DND-41 (cell line): ENCODE results near the gene NFASC.

Experiments used
- ATAC-seq: fragments of 200-7000 bp; cut with Tn5 transposase; 3 replicates; pipeline ENCODE4 v1.9.1; 2021; ENCODE audit warnings: low read depth; ENCODE audit not compliant: insufficient read depth
- DNase-seq: peaks from one replicate; pipeline ENCODE4 v3.0.0-alpha.2; 2020
- H2AFZ ChIP-seq: 2 replicates; pipeline ENCODE4 v1.6.0; 2012; ENCODE audit warnings: low read depth, low read length
- H3K27ac ChIP-seq: 2 replicates; pipeline ENCODE4 v1.5.1; 2012; ENCODE audit warnings: low read length, inconsistent platforms
- H3K27me3 ChIP-seq: fragments of 200-600 bp; sonication (generic); 2 replicates; pipeline ENCODE4 v1.6.0; 2012; ENCODE audit warnings: low read length, mild to moderate bottlenecking, inconsistent platforms; ENCODE audit not compliant: insufficient read depth, poor library complexity
- H3K36me3 ChIP-seq: 2 replicates; pipeline ENCODE4 v1.5.1; 2012; ENCODE audit warnings: low read length, inconsistent platforms; ENCODE audit not compliant: insufficient read depth
- H3K4me1 ChIP-seq: 2 replicates; pipeline ENCODE4 v1.5.1; 2012; ENCODE audit warnings: mild to moderate bottlenecking, low read length; ENCODE audit not compliant: insufficient read depth
- H3K4me2 ChIP-seq: 2 replicates; pipeline ENCODE4 v1.6.0; 2012; ENCODE audit warnings: mild to moderate bottlenecking, moderate library complexity, low read length, inconsistent platforms; ENCODE audit not compliant: insufficient read depth
- H3K4me3 ChIP-seq, 2 experiments: fragments of 200-600 bp in 1 of 2; shearing (Covaris generic) in 1 of 2; 2 replicates each; pipeline ENCODE4 v1.5.1; 2012 to 2016; ENCODE audit warnings: inconsistent platforms in 2 of 2, low read length in 2 of 2, mild to moderate bottlenecking in 2 of 2, low read depth in 1 of 2, moderate library complexity in 1 of 2
- H3K79me2 ChIP-seq: 2 replicates; pipeline ENCODE4 v1.6.0; 2012; ENCODE audit warnings: low read length, inconsistent platforms; ENCODE audit not compliant: insufficient read depth
- H3K9ac ChIP-seq: 2 replicates; pipeline ENCODE4 v1.6.0; 2012; ENCODE audit warnings: low read depth, mild to moderate bottlenecking, inconsistent platforms, low read length, moderate library complexity
- H3K9me3 ChIP-seq: 2 replicates; pipeline ENCODE4 v1.5.1; 2012; ENCODE audit warnings: low read length, moderate library complexity, mild to moderate bottlenecking, inconsistent platforms; ENCODE audit not compliant: insufficient read depth, severe bottlenecking
- H4K20me1 ChIP-seq: 2 replicates; pipeline ENCODE4 v1.6.0; 2012; ENCODE audit warnings: low read length; ENCODE audit not compliant: insufficient read depth
- CTCF ChIP-seq: IDR thresholded peaks from 2 replicates; pipeline ENCODE4 v1.5.1; 2012; ENCODE audit warnings: borderline replicate concordance, low read length, moderate library complexity, mild to moderate bottlenecking; ENCODE audit not compliant: poor library complexity, severe bottlenecking; ENCODE audit errors: extremely low read depth
- EZH2 ChIP-seq: IDR thresholded peaks from 3 replicates; pipeline ENCODE4 v1.6.1; 2012; ENCODE audit warnings: borderline replicate concordance, low read depth, mild to moderate bottlenecking, moderate library complexity, low read length, inconsistent platforms; ENCODE audit not compliant: severe bottlenecking

NFASC gene

GRCh38 chr1:204970937-204971336 is 100.3 kb downstream of the NFASC start:
- Histone ChIP-seq H2AFZ (no peak overlapping the region), H3K4me1 (no peaks in the 10 kb centered on the region), H3K4me2 (no peak overlapping the region), H3K9ac (no peak overlapping the region), H3K27ac (no peak overlapping the region), H3K4me3 (no peak overlapping the region), H3K27me3 (peaks cover 16% of the 10 kb centered on the region), H4K20me1 (no peaks in the 10 kb centered on the region), H3K36me3 (no peaks in the 10 kb centered on the region), H3K79me2 (no peaks in the 10 kb centered on the region), H3K9me3 (no peaks in the 10 kb centered on the region)
- DNase-seq (no peak), ATAC-seq (no peak)
- TF ChIP-seq EZH2: no peak
- no peak for TF ChIP-seq CTCF

GRCh38 chr1:204971517-204972336 is 101.1 kb downstream of the NFASC start:
- DNase-seq (no peak), ATAC-seq (no peak)
- Histone ChIP-seq H3K79me2 (no peaks in the 10 kb centered on the region), H3K27ac (no peak overlapping the region), H2AFZ (no peak overlapping the region), H3K4me2 (no peak overlapping the region), H3K27me3 (peaks cover 16% of the 10 kb centered on the region), H3K36me3 (no peaks in the 10 kb centered on the region), H3K4me1 (no peaks in the 10 kb centered on the region), H3K9ac (no peak overlapping the region), H4K20me1 (peaks cover 3% of the 10 kb centered on the region; the same call in 1 of the 2 replicates), H3K9me3 (no peaks in the 10 kb centered on the region), H3K4me3 (no peak overlapping the region)
- no peak for TF ChIP-seq CTCF
- TF ChIP-seq EZH2: no peak

- no peaks in the 10 kb centered on the region for H3K36me3 ChIP-seq
- H3K4me3 ChIP-seq: no peak overlapping the region
- TF ChIP-seq CTCF (no peak), EZH2 (no peak)
- H3K27me3 ChIP-seq: peaks cover 12% of the 10 kb centered on the region
- H4K20me1 ChIP-seq: peaks cover 3% of the 10 kb centered on the region; the same call in 1 of the 2 replicates
- H3K4me1 ChIP-seq: no peaks in the 10 kb centered on the region
- no peak overlapping the region for H3K9ac ChIP-seq
- H3K27ac ChIP-seq: no peak overlapping the region
- ATAC-seq: no peak
- no peaks in the 10 kb centered on the region for H3K79me2 ChIP-seq
- no peak overlapping the region for H2AFZ ChIP-seq
- no peaks in the 10 kb centered on the region for H3K9me3 ChIP-seq
- no peak for DNase-seq
- no peak overlapping the region for H3K4me2 ChIP-seq
Measured at GRCh38 chr1:204972426-204972825, 101.8 kb downstream of the NFASC start.

- no peak for DNase-seq
- Histone ChIP-seq H3K9me3 (no peaks in the 10 kb centered on the region), H2AFZ (no peak overlapping the region), H3K79me2 (no peaks in the 10 kb centered on the region), H3K27ac (no peak overlapping the region), H3K27me3 (peaks cover 12% of the 10 kb centered on the region), H3K4me1 (no peaks in the 10 kb centered on the region), H4K20me1 (peaks cover 3% of the 10 kb centered on the region), H3K36me3 (no peaks in the 10 kb centered on the region), H3K4me2 (no peak overlapping the region), H3K4me3 (no peak overlapping the region), H3K9ac (no peak overlapping the region)
- ATAC-seq: no peak
- TF ChIP-seq EZH2 (no peak), CTCF (no peak)
Measured at GRCh38 chr1:204973449-204973848, 102.8 kb downstream of the NFASC start.
